T1000 (cell line): ENCODE results near the gene MRPS7.
"Not testable (repeated sequence)": the region's sequence is repeated elsewhere in the genome, so short reads cannot be mapped to it uniquely, and the experiment has no call there.

Experiments used
- DNase-seq: peaks from one replicate; lab custom pipeline; 2025; ENCODE audit warnings: mixed read lengths; lab: John Stamatoyannopoulos, UW

Gene MRPS7

GRCh38 chr17:75271233-75271954 lies 9.7 kb downstream of the MRPS7 start:
- DNase-seq: peak; percentile 79

GRCh38 chr17:75271955-75272847 lies 10.5 kb downstream of the MRPS7 start:
- DNase-seq: no peak

- no peak for DNase-seq
These were observed 11.1 kb downstream of the MRPS7 start for GRCh38 chr17:75272848-75273184.

GRCh38 chr17:75273977-75274708 lies 12.5 kb downstream of the MRPS7 start:
- DNase-seq: no peak

- DNase-seq: no peak
These were observed 16.0 kb downstream of the MRPS7 start for GRCh38 chr17:75277664-75278071.

GRCh38 chr17:75280189-75280588 lies 18.5 kb downstream of the MRPS7 start:
- DNase-seq: not testable (repeated sequence)

- DNase-seq: no peak
These were observed 23.4 kb downstream of the MRPS7 start for GRCh38 chr17:75285123-75285522.

GRCh38 chr17:75287221-75287620 lies 25.5 kb downstream of the MRPS7 start:
- no peak for DNase-seq

GRCh38 chr17:75288359-75288758 lies 26.7 kb downstream of the MRPS7 start:
- no peak for DNase-seq

GRCh38 chr17:75288770-75289114 lies 27.1 kb downstream of the MRPS7 start:
- no peak for DNase-seq

GRCh38 chr17:75289115-75289831 lies 27.6 kb downstream of the MRPS7 start, which contains the start of gene SLC25A19:
SLC25A19 (minus strand) TSS chr17:75289433; CDS start chr17:75286764, 2,669 bp downstream.
- DNase-seq: peak; percentile 97

GRCh38 chr17:75289832-75290337 lies 28.2 kb downstream of the MRPS7 start:
- no peak for DNase-seq

GRCh38 chr17:75292810-75293448 lies 31.2 kb downstream of the MRPS7 start:
- DNase-seq: not testable (repeated sequence)

- DNase-seq: no peak
These were observed 33.8 kb downstream of the MRPS7 start for GRCh38 chr17:75295201-75296158.

GRCh38 chr17:75300280-75300679 lies 38.6 kb downstream of the MRPS7 start:
- DNase-seq: no peak

GRCh38 chr17:75301049-75301448 lies 39.4 kb downstream of the MRPS7 start:
- no peak for DNase-seq

- no peak for DNase-seq
These were observed 40.0 kb downstream of the MRPS7 start for GRCh38 chr17:75301502-75302206.

- DNase-seq: no peak
These were observed 46.5 kb downstream of the MRPS7 start for GRCh38 chr17:75307957-75308731.
